Erythroblast (primary cell): Measurements from ENCODE around the gene PPIL6.

Experiments used
- GATA1 ChIP-seq: IDR thresholded peaks from 2 replicates; pipeline ENCODE4 v1.6.1; 2011; ENCODE audit warnings: low read depth, mild to moderate bottlenecking, control low read depth, low read length, moderate library complexity
- POLR2A ChIP-seq: IDR thresholded peaks from 2 replicates; pipeline ENCODE4 v1.6.1; 2011; ENCODE audit warnings: mild to moderate bottlenecking, low read length

GRCh38 chr6:109460161-109460829 is 19.9 kb upstream of the PPIL6 start:
- TF ChIP-seq POLR2A: no peak
- no peak for TF ChIP-seq GATA1
